Neural cell (in vitro differentiated cells): ENCODE data around the gene SMAD4.

Experiments used
- EZH2 ChIP-seq: fragments of 200-600, 300-800 bp; shearing (Covaris generic), sonication (generic); IDR thresholded peaks from 2 replicates; pipeline ENCODE4 v1.6.1; 2014; ENCODE audit warnings: antibody characterized with exemption, low read length, borderline replicate concordance, mild to moderate bottlenecking; ENCODE audit not compliant: insufficient read depth, poor library complexity, severe bottlenecking
- MXI1 ChIP-seq: fragments of 450-650 bp; conservative IDR thresholded peaks from 2 replicates; pipeline ENCODE4 v1.6.1; 2014; ENCODE audit warnings: antibody characterized with exemption, mild to moderate bottlenecking; ENCODE audit not compliant: poor library complexity, severe bottlenecking
- POLR2AphosphoS5 ChIP-seq: IDR thresholded peaks from 2 replicates; pipeline ENCODE4 v1.6.1; 2012
- TAF1 ChIP-seq: IDR thresholded peaks from 2 replicates; pipeline ENCODE4 v1.6.1; 2012; ENCODE audit warnings: low read depth

GRCh38 chr18:51089691-51090090 is 59.7 kb downstream of the SMAD4 start:
- no peak for TF ChIP-seq TAF1
- TF ChIP-seq EZH2: no peak
- TF ChIP-seq MXI1: no peak
- TF ChIP-seq POLR2AphosphoS5: no peak
